ENCODE data around the gene WSCD2. TPM values are rescaled to one million over a fixed set of nuclear protein-coding genes. Genes with fewer than 3 reads are reported as not detected.

Gene WSCD2
- polyA plus RNA-seq, 1 donor from 2014 or later, result 5.8 TPM

- Histone ChIP-seq H3K9ac (ENCODE audit: low read length) (no peak overlapping the region), H3K27me3 (ENCODE audit: insufficient read depth, low read depth, low read length) (no peaks in the 10 kb centered on the region), H3K9me2 (ENCODE audit: insufficient read depth, low read length) (no peaks in the 10 kb centered on the region), H3F3A (ENCODE audit: insufficient read depth, low read length, poor library complexity, severe bottlenecking) (no peaks in the 10 kb centered on the region), H3K9me3 (ENCODE audit: low read length) (no peaks in the 10 kb centered on the region), H4K20me1 (ENCODE audit: insufficient read depth) (no peaks in the 10 kb centered on the region), H2AFZ (ENCODE audit: low read depth, low read length) (no peak overlapping the region), H3K27ac (ENCODE audit: low read length) (no peak overlapping the region), H3K36me3 (ENCODE audit: insufficient read depth, low read length) (no peaks in the 10 kb centered on the region), H3K4me2 (ENCODE audit: low read length) (no peak overlapping the region), H3K4me3 (ENCODE audit: low read length) (no peak overlapping the region), H3K79me2 (replicated peaks; ENCODE audit: insufficient read depth, low read length) (no peaks in the 10 kb centered on the region)
- TF ChIP-seq EZH2 (IDR thresholded peaks at IDR 0.05; ENCODE audit: borderline replicate concordance, insufficient read depth, low read length, poor library complexity, severe bottlenecking) (no peak), RAD21 (conservative IDR thresholded peaks at IDR 0.05) (no peak)
- TF ChIP-seq, protein P1, sequence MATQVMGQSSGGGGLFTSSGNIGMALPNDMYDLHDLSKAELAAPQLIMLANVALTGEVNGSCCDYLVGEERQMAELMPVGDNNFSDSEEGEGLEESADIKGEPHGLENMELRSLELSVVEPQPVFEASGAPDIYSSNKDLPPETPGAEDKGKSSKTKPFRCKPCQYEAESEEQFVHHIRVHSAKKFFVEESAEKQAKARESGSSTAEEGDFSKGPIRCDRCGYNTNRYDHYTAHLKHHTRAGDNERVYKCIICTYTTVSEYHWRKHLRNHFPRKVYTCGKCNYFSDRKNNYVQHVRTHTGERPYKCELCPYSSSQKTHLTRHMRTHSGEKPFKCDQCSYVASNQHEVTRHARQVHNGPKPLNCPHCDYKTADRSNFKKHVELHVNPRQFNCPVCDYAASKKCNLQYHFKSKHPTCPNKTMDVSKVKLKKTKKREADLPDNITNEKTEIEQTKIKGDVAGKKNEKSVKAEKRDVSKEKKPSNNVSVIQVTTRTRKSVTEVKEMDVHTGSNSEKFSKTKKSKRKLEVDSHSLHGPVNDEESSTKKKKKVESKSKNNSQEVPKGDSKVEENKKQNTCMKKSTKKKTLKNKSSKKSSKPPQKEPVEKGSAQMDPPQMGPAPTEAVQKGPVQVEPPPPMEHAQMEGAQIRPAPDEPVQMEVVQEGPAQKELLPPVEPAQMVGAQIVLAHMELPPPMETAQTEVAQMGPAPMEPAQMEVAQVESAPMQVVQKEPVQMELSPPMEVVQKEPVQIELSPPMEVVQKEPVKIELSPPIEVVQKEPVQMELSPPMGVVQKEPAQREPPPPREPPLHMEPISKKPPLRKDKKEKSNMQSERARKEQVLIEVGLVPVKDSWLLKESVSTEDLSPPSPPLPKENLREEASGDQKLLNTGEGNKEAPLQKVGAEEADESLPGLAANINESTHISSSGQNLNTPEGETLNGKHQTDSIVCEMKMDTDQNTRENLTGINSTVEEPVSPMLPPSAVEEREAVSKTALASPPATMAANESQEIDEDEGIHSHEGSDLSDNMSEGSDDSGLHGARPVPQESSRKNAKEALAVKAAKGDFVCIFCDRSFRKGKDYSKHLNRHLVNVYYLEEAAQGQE (IDR thresholded peaks at IDR 0.05; ENCODE audit: borderline replicate concordance), result no peak
These were observed 37.4 kb downstream of the WSCD2 start for GRCh38 chr12:108166505-108166904.

DNA sequence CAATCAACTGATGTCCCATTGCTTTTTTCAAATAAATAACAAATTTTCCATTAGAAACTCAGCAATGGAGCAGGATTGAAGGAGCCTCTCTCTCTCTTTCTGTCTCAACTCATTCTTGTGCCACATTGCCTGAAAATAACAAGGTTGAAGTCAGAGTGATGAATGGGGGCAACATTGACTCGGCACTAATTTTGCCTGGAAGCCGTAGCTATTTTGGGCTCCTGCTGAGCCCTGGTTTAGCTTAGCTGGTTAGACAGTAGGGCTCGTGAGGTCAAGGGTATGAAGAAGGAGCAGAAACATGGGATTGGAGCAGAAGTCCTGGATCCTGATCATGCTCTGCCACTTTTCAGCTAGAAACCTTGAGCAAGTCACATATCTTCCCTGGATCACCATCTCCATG, 38.9 kb downstream of the WSCD2 start:
- Histone ChIP-seq H3K36me3 (ENCODE audit: insufficient read depth, low read length) (no peaks in the 10 kb centered on the region), H3K9me2 (ENCODE audit: insufficient read depth, low read length) (no peaks in the 10 kb centered on the region), H3K9me3 (ENCODE audit: low read length) (no peaks in the 10 kb centered on the region), H3K27me3 (ENCODE audit: insufficient read depth, low read depth, low read length) (no peaks in the 10 kb centered on the region), H3K4me3 (ENCODE audit: low read length) (no peak overlapping the region), H3F3A (ENCODE audit: insufficient read depth, low read length, poor library complexity, severe bottlenecking) (no peaks in the 10 kb centered on the region), H2AFZ (ENCODE audit: low read depth, low read length) (no peak overlapping the region), H4K20me1 (ENCODE audit: insufficient read depth) (no peaks in the 10 kb centered on the region), H3K9ac (ENCODE audit: low read length) (no peak overlapping the region), H3K4me2 (ENCODE audit: low read length) (no peak overlapping the region), H3K27ac (ENCODE audit: low read length) (no peak overlapping the region), H3K79me2 (replicated peaks; ENCODE audit: insufficient read depth, low read length) (no peaks in the 10 kb centered on the region)
- TF ChIP-seq MXI1 (conservative IDR thresholded peaks at IDR 0.05; ENCODE audit: poor library complexity, severe bottlenecking) (no peak), TAF1 (IDR thresholded peaks at IDR 0.05; ENCODE audit: low read depth) (no peak), EP300 (conservative IDR thresholded peaks at IDR 0.05; ENCODE audit: poor library complexity, severe bottlenecking) (no peak), POLR2AphosphoS5 (IDR thresholded peaks at IDR 0.05) (no peak), SMC3 (conservative IDR thresholded peaks at IDR 0.05; ENCODE audit: poor library complexity) (no peak), EZH2 (IDR thresholded peaks at IDR 0.05; ENCODE audit: borderline replicate concordance, insufficient read depth, low read length, poor library complexity, severe bottlenecking) (no peak), RAD21 (conservative IDR thresholded peaks at IDR 0.05) (no peak)
- TF ChIP-seq, protein P1 (IDR thresholded peaks at IDR 0.05; ENCODE audit: borderline replicate concordance), result no peak
- TF ChIP-seq, protein P2, sequence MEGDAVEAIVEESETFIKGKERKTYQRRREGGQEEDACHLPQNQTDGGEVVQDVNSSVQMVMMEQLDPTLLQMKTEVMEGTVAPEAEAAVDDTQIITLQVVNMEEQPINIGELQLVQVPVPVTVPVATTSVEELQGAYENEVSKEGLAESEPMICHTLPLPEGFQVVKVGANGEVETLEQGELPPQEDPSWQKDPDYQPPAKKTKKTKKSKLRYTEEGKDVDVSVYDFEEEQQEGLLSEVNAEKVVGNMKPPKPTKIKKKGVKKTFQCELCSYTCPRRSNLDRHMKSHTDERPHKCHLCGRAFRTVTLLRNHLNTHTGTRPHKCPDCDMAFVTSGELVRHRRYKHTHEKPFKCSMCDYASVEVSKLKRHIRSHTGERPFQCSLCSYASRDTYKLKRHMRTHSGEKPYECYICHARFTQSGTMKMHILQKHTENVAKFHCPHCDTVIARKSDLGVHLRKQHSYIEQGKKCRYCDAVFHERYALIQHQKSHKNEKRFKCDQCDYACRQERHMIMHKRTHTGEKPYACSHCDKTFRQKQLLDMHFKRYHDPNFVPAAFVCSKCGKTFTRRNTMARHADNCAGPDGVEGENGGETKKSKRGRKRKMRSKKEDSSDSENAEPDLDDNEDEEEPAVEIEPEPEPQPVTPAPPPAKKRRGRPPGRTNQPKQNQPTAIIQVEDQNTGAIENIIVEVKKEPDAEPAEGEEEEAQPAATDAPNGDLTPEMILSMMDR (IDR thresholded peaks at IDR 0.05; ENCODE audit: poor library complexity, severe bottlenecking), result no peak

All from neural cell (in vitro differentiated cells).